Gastrocnemius medialis (tissue), 4 donors: Measurements from ENCODE around the gene NUDT22. TPM values are rescaled to one million over a fixed set of nuclear protein-coding genes. Genes with fewer than 3 reads are reported as not detected.

ENCODE experiments used
- ATAC-seq, 2 donors: fragments of 150-250 bp; one replicate each; pipeline ENCODE4 v1.9.1; 2016
- DNase-seq, 2 donors: peaks; one replicate each; pipeline ENCODE4 v3.0.0-alpha.2; 2019
- H3K27ac ChIP-seq, 4 donors: fragments of 200-600 bp; sonication (generic); 1 replicate in 1 of 4; 2 replicates in 3 of 4; pipeline ENCODE4 v1.5.1; 2016 to 2018; ENCODE audit warnings: mild to moderate bottlenecking in 2 of 4, moderate library complexity in 1 of 4
- H3K27me3 ChIP-seq, 3 donors: fragments of 200-600 bp; sonication (generic) in 2 of 3; 1 replicate in 1 of 3; 2 replicates in 2 of 3; pipeline versions ENCODE4 v1.5.1 to v1.6.0; 2016 to 2019; ENCODE audit warnings: mild to moderate bottlenecking in 1 of 3, moderate library complexity in 1 of 3
- H3K36me3 ChIP-seq, 2 donors: fragments of 200-600 bp; sonication (generic) in 1 of 2; one replicate each; pipeline ENCODE4 v1.5.1; 2017 to 2018
- H3K4me1 ChIP-seq, 2 donors: fragments of 200-600 bp; sonication (generic) in 1 of 2; one replicate each; pipeline ENCODE4 v1.5.1; 2016 to 2017; ENCODE audit warnings: mild to moderate bottlenecking in 2 of 2
- H3K4me3 ChIP-seq, 4 donors: fragments of 200-600 bp; sonication (generic) in 3 of 4; 1 replicate in 1 of 4; 2 replicates in 3 of 4; pipeline ENCODE4 v1.5.1; 2016 to 2019; ENCODE audit warnings: mild to moderate bottlenecking in 2 of 4
- H3K9me3 ChIP-seq, 3 donors: fragments of 200-600 bp; sonication (generic) in 2 of 3; 1 replicate in 1 of 3; 2 replicates in 2 of 3; pipeline ENCODE4 v1.5.1; 2016 to 2019
- CTCF ChIP-seq, 5 experiments: fragments of 450-650 bp in 3 of 5; fragments of 200-600 bp in 2 of 5; sonication (generic) in 2 of 5; IDR thresholded peaks in 4 of 5; conservative IDR thresholded peaks in 1 of 5; 1 replicate in 4 of 5; 2 replicates in 1 of 5; pipeline ENCODE4 v1.5.1; 2016 to 2019; ENCODE audit warnings: antibody characterized with exemption in 5 of 5, mild to moderate bottlenecking in 3 of 5, moderate library complexity in 3 of 5
- POLR2A ChIP-seq, 2 donors: fragments of 450-650 bp; IDR thresholded peaks; one replicate each; pipeline ENCODE4 v1.6.1; 2017; ENCODE audit warnings: antibody characterized with exemption in 2 of 2, mild to moderate bottlenecking in 2 of 2, moderate library complexity in 2 of 2
- in situ Hi-C, 4 donors: fragments of 200-750 bp; cut with MboI; loops; one replicate each; pipeline versions ENCODE4 v1.15.0 to v1.8.0; 2017; ENCODE audit warnings: low sequenced_read_pairs in 4 of 4
- intact Hi-C: fragments of 100-400 bp; cut with DNase I; formaldehyde crosslinking; loops from one replicate; pipeline ENCODE4 v1.15.1; 2023; ENCODE audit warnings: low total_unique reads
- total RNA-seq, 4 donors: library from RNA; depleted of rRNA; stranded (reverse); fragments of >200 nt; gene quantifications; one replicate each; pipeline versions ENCODE4 v1.1.0 to v1.2.3, GENCODE V29; 2016

The NUDT22 gene
- total RNA-seq, 4 donors from 2014 or later: 32.3 to 70.7 (median 53.4) TPM

- in situ Hi-C loops (no loop called here), intact Hi-C loops (no loop called here)
- TF ChIP-seq POLR2A (IDR thresholded peaks at IDR 0.05): no peak
- TF ChIP-seq CTCF (IDR thresholded peaks at IDR 0.05 in 4 of 5, conservative IDR thresholded peaks at IDR 0.05 in 1 of 5): peak in 1 of 5 experiments; percentile 33
- peak overlapping the region; percentile 65 to 92 (median 78) for H3K4me3 ChIP-seq
- H3K27me3 ChIP-seq: no peaks in the 10 kb centered on the region
- ATAC-seq (no peak), DNase-seq (no peak)
- peaks cover 36 to 37% of the 10 kb centered on the region in 2 donors for H3K4me1 ChIP-seq
- no peaks in the 10 kb centered on the region for H3K9me3 ChIP-seq
- H3K36me3 ChIP-seq: peaks cover 0 to 15% of the 10 kb centered on the region in 2 donors
- peak overlapping the region; percentile 67 to 82 (median 76) for H3K27ac ChIP-seq
Observed at GRCh38 chr11:64252003-64252872, 26.2 kb downstream of the NUDT22 start.

DNA sequence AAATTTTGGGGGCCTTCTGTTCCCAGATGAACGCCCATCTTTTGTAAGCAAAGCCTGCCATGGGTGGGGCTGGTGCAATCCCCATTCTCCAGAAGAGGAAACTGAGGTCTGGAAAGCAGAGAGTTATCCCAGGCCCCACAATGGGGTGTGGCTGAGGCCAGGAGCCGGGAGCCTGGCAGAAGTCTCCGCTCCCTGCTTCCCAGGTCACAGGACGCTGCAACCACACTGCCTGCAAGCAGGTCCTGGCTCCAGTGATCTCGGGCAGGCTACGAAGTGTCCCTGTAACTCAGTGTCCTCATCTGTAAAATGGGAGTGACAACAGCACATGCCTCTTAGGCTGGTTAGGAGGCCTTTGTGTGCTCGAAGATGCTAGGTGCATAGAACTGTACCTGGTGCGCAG lies 27.0 kb downstream of the NUDT22 start:
- peaks cover 31% of the 10 kb centered on the region in 2 donors for H3K4me1 ChIP-seq
- ATAC-seq (no peak), DNase-seq (no peak)
- peaks cover 0 to 17% of the 10 kb centered on the region in 2 donors for H3K36me3 ChIP-seq
- intact Hi-C loops (no loop called here), in situ Hi-C loops (no loop called here)
- TF ChIP-seq POLR2A (IDR thresholded peaks at IDR 0.05) (no peak), CTCF (IDR thresholded peaks at IDR 0.05 in 4 of 5, conservative IDR thresholded peaks at IDR 0.05 in 1 of 5) (no peak)
- H3K27me3 ChIP-seq: no peaks in the 10 kb centered on the region
- no peak overlapping the region for H3K4me3 ChIP-seq
- peak overlapping the region in 3 of 4 donors; percentile 6 to 77 (median 34) for H3K27ac ChIP-seq
- H3K9me3 ChIP-seq: no peaks in the 10 kb centered on the region

DNA sequence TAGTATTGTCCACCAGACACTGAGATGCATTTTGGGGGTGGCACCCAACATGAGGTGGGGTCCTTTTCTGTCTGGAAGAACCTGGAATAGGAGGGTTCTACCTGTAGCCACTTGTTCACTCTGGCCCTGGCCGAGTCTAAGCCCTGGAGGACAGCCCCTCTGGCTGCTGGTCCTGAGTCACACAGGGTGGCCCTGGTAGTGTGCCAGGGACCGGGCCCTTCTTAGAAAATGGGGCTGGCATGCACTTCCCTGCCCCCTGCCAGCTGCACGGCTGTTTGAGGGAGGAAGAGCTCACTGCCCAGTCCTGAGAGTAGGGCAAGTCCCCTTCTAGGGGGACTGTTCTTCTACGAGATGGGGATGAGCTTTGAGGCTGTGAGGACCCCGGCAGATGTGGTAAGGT lies 27.4 kb downstream of the NUDT22 start:
- no peak overlapping the region for H3K4me3 ChIP-seq
- H3K27me3 ChIP-seq: no peaks in the 10 kb centered on the region
- TF ChIP-seq CTCF (IDR thresholded peaks at IDR 0.05 in 4 of 5, conservative IDR thresholded peaks at IDR 0.05 in 1 of 5): no peak
- no peak for TF ChIP-seq POLR2A (IDR thresholded peaks at IDR 0.05)
- DNase-seq (peak in 1 of 2 donors; percentile 65), ATAC-seq (no peak)
- intact Hi-C loops (no loop called here), in situ Hi-C loops (no loop called here)
- H3K36me3 ChIP-seq: peaks cover 0 to 22% of the 10 kb centered on the region in 2 donors
- H3K4me1 ChIP-seq: peaks cover 30 to 31% of the 10 kb centered on the region in 2 donors
- H3K27ac ChIP-seq: peak overlapping the region in 3 of 4 donors; percentile 6 to 77 (median 34)
- H3K9me3 ChIP-seq: no peaks in the 10 kb centered on the region

DNA sequence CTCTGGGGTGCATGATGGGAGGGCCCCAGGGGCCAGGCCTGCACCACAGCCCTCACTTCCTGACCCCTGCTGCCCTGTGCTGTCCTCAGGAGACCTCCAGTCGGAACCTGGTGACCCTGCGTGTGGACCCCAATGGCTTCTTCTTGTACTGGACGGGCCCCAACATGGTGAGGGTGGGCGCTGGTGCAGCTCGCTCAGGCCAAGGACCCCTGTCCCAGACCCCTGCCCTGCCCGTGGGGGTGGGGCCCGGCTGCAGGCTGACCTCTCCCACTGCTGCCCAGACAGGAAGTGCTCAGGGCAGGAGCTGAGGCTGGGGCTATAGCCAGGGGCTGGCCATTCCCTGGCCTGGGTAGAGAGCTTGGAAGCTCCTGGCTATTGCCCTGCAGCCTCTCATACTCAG lies 28.3 kb downstream of the NUDT22 start:
- no peaks in the 10 kb centered on the region for H3K27me3 ChIP-seq
- H3K36me3 ChIP-seq: peaks cover 0 to 30% of the 10 kb centered on the region in 2 donors
- peaks cover 30 to 31% of the 10 kb centered on the region in 2 donors for H3K4me1 ChIP-seq
- ATAC-seq (no peak), DNase-seq (no peak)
- no peak overlapping the region for H3K27ac ChIP-seq
- intact Hi-C loops: no loop called here
- no peak for TF ChIP-seq CTCF (IDR thresholded peaks at IDR 0.05 in 4 of 5, conservative IDR thresholded peaks at IDR 0.05 in 1 of 5)
- TF ChIP-seq POLR2A (IDR thresholded peaks at IDR 0.05): no peak
- in situ Hi-C loops: no loop called here
- no peaks in the 10 kb centered on the region for H3K9me3 ChIP-seq
- H3K4me3 ChIP-seq: no peak overlapping the region
